Panc1 (cell line): ENCODE measurements around the gene INTS6. TPM values are rescaled to one million over a fixed set of nuclear protein-coding genes. Genes with fewer than 3 reads are reported as not detected.

ENCODE experiments used
- ATAC-seq: fragments of 200-7000 bp; cut with Tn5 transposase; 2 replicates; pipeline ENCODE4 v1.9.1; 2020; ENCODE audit warnings: mild to moderate bottlenecking, moderate library complexity
- BruUV-seq: library from RNA; stranded (reverse); fragments of 400-500 nt; replicated peaks from 2 replicates; lab custom pipeline; 2021; lab: Mats Ljungman, UMichigan
- CTCF ChIA-PET: fragments of 300-600 bp; sonication (Branson Sonifier 250); formaldehyde crosslinking; loops from one replicate; lab custom pipeline; 2022; ENCODE audit warnings: antibody characterized with exemption; lab: Charles Lee
- POLR2A ChIA-PET: fragments of 300-600 bp; sonication (Branson Sonifier 250); formaldehyde crosslinking; loops from one replicate; lab custom pipeline; 2022; ENCODE audit warnings: antibody characterized with exemption; lab: Charles Lee
- DNase-seq: peaks from one replicate; pipeline ENCODE4 v3.0.0-alpha.2; 2010; ENCODE audit warnings: low read depth, low spot score
- H3K27ac ChIP-seq: 2 replicates; pipeline ENCODE4 v1.5.1; 2011; ENCODE audit warnings: mild to moderate bottlenecking, low read length, inconsistent platforms
- H3K27me3 ChIP-seq: fragments of 200-500 bp; sonication (Bioruptor generic); 2 replicates; pipeline ENCODE4 v1.6.0; 2014; ENCODE audit warnings: low read length, inconsistent platforms; ENCODE audit not compliant: control insufficient read depth, insufficient read depth
- H3K36me3 ChIP-seq: fragments of 200-500 bp; sonication (Bioruptor generic); 2 replicates; pipeline ENCODE4 v1.5.1; 2014; ENCODE audit warnings: inconsistent platforms, mild to moderate bottlenecking, low read length, moderate library complexity; ENCODE audit not compliant: control insufficient read depth, insufficient read depth
- H3K4me1 ChIP-seq: 2 replicates; pipeline ENCODE4 v1.5.1; 2011; ENCODE audit warnings: inconsistent platforms, mild to moderate bottlenecking, low read length, moderate library complexity; ENCODE audit not compliant: control insufficient read depth, insufficient read depth
- H3K4me3 ChIP-seq, 2 experiments: 2 replicates each; pipeline ENCODE4 v1.5.1; 2011 to 2012; ENCODE audit warnings: low read depth in 2 of 2, low read length in 2 of 2, mild to moderate bottlenecking in 2 of 2, inconsistent platforms in 1 of 2, moderate library complexity in 1 of 2
- H3K9me3 ChIP-seq: fragments of 200-500 bp; sonication (Bioruptor generic); 2 replicates; pipeline ENCODE4 v1.5.1; 2014; ENCODE audit warnings: low read depth, mild to moderate bottlenecking, inconsistent platforms, low read length, moderate library complexity; ENCODE audit not compliant: control insufficient read depth, insufficient read depth
- POLR2AphosphoS5 ChIP-seq: IDR thresholded peaks from 2 replicates; pipeline ENCODE4 v1.6.1; 2012; ENCODE audit warnings: mild to moderate bottlenecking, low read depth, low read length, moderate library complexity
- SIN3A ChIP-seq: IDR thresholded peaks from 2 replicates; pipeline ENCODE4 v1.6.1; 2012; ENCODE audit warnings: low read depth, mild to moderate bottlenecking, low read length, moderate library complexity, borderline replicate concordance; ENCODE audit not compliant: insufficient read depth
- TCF7L2 ChIP-seq: IDR thresholded peaks from 2 replicates; pipeline ENCODE4 v1.6.1; 2011; ENCODE audit warnings: mild to moderate bottlenecking, low read depth, low read length, inconsistent platforms
- in situ Hi-C: cut with HindIII; loops from 2 replicates; pipeline ENCODE4 v1.10.0; 2016; ENCODE audit warnings: low sequenced_read_pairs, low pct_unique_long_range_greater_than_20kb
- intact Hi-C: fragments of 100-400 bp; cut with micrococcal nuclease; formaldehyde crosslinking; loops from one replicate; pipeline ENCODE4 v1.10.0; 2022; ENCODE audit not compliant: unreplicated experiment
- total RNA-seq: library from RNA; stranded (reverse); gene quantifications from one replicate; pipeline ENCODE4 v1.2.1, GENCODE V29; 2021; ENCODE audit not compliant: unreplicated experiment
- TF ChIP-seq, protein P1 (sequence below), 2 experiments: IDR thresholded peaks; 2 replicates each; pipeline ENCODE4 v1.6.1; 2011 to 2012; ENCODE audit warnings: low read depth in 2 of 2, control low read depth in 1 of 2, low read length in 1 of 2, mild to moderate bottlenecking in 1 of 2, moderate library complexity in 1 of 2; ENCODE audit not compliant: insufficient read depth in 1 of 2
- TF ChIP-seq, protein P2 (sequence below): fragments of 450-650 bp; IDR thresholded peaks from 2 replicates; pipeline ENCODE4 v1.5.1; 2017; ENCODE audit warnings: mild to moderate bottlenecking

The INTS6 gene
- total RNA-seq, 1 experiment from 2014 or later = 33.2 TPM

DNA sequence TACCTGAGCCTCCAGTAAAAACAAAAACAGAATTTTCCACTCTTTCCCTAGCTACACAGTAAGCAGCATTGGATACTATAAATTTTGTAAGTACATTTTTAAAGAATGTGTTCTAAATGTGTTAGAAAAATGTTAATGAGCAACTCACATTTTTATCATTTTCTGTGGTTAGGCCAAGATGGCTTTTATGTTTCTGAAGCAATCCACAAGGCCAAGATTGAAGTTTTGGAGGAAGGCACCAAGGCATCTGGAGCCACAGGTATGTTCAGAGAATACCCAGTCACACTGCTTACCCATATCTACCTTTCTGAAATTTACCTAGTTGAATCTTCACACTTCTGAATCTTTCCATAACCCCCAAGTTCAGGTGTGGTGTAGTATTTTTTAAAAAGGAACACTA lies 91.7 kb downstream of the INTS6 start:
- CTCF ChIA-PET = no interaction called here
- POLR2A ChIA-PET = no interaction called here
- Histone ChIP-seq H3K27me3 (no peaks in the 10 kb centered on the region), H3K9me3 (no peaks in the 10 kb centered on the region), H3K36me3 (peaks cover 31% of the 10 kb centered on the region), H3K4me3 (no peak overlapping the region), H3K27ac (no peak overlapping the region), H3K4me1 (no peaks in the 10 kb centered on the region)
- BruUV-seq = no TSS peak
- ATAC-seq = no peak
- intact Hi-C loops = no loop called here
- no peak for DNase-seq
- no peak for TF ChIP-seq SIN3A
- TF ChIP-seq, protein P1, sequence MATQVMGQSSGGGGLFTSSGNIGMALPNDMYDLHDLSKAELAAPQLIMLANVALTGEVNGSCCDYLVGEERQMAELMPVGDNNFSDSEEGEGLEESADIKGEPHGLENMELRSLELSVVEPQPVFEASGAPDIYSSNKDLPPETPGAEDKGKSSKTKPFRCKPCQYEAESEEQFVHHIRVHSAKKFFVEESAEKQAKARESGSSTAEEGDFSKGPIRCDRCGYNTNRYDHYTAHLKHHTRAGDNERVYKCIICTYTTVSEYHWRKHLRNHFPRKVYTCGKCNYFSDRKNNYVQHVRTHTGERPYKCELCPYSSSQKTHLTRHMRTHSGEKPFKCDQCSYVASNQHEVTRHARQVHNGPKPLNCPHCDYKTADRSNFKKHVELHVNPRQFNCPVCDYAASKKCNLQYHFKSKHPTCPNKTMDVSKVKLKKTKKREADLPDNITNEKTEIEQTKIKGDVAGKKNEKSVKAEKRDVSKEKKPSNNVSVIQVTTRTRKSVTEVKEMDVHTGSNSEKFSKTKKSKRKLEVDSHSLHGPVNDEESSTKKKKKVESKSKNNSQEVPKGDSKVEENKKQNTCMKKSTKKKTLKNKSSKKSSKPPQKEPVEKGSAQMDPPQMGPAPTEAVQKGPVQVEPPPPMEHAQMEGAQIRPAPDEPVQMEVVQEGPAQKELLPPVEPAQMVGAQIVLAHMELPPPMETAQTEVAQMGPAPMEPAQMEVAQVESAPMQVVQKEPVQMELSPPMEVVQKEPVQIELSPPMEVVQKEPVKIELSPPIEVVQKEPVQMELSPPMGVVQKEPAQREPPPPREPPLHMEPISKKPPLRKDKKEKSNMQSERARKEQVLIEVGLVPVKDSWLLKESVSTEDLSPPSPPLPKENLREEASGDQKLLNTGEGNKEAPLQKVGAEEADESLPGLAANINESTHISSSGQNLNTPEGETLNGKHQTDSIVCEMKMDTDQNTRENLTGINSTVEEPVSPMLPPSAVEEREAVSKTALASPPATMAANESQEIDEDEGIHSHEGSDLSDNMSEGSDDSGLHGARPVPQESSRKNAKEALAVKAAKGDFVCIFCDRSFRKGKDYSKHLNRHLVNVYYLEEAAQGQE (IDR thresholded peaks at IDR 0.05; ENCODE audit: insufficient read depth in 1 of 2, low read depth in 2 of 2, low read length in 1 of 2) = no peak
- TF ChIP-seq POLR2AphosphoS5 = no peak
- TF ChIP-seq, protein P2, sequence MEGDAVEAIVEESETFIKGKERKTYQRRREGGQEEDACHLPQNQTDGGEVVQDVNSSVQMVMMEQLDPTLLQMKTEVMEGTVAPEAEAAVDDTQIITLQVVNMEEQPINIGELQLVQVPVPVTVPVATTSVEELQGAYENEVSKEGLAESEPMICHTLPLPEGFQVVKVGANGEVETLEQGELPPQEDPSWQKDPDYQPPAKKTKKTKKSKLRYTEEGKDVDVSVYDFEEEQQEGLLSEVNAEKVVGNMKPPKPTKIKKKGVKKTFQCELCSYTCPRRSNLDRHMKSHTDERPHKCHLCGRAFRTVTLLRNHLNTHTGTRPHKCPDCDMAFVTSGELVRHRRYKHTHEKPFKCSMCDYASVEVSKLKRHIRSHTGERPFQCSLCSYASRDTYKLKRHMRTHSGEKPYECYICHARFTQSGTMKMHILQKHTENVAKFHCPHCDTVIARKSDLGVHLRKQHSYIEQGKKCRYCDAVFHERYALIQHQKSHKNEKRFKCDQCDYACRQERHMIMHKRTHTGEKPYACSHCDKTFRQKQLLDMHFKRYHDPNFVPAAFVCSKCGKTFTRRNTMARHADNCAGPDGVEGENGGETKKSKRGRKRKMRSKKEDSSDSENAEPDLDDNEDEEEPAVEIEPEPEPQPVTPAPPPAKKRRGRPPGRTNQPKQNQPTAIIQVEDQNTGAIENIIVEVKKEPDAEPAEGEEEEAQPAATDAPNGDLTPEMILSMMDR = no peak
- no peak for TF ChIP-seq TCF7L2
- in situ Hi-C loops = no loop called here

DNA sequence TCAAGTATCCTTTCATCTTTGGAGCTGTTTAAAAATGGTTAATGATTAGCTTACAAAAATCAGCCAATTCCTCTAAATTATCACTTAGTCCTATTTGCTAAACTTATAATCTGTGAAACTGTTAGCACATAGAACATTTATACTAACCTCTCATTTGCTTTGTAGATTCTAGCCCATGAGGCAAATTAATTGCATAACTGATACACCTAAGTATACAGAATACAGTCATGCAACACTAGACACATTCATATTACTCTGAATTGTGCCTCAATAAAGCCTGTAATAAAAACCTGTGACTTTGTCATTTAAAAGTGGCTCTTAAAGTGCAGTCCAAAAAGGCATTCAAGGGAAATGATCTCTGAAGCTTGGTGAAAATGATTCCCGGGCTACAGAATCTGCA lies 92.3 kb downstream of the INTS6 start:
- BruUV-seq = no TSS peak
- no peak overlapping the region for H3K27ac ChIP-seq
- peaks cover 25% of the 10 kb centered on the region for H3K36me3 ChIP-seq
- intact Hi-C loops = no loop called here
- H3K4me3 ChIP-seq = no peak overlapping the region
- ChIA-PET CTCF (no interaction called here), POLR2A (no interaction called here)
- H3K4me1 ChIP-seq = no peaks in the 10 kb centered on the region
- in situ Hi-C loops = no loop called here
- TF ChIP-seq, protein P1 (IDR thresholded peaks at IDR 0.05; ENCODE audit: insufficient read depth in 1 of 2, low read depth in 2 of 2, low read length in 1 of 2) = no peak
- no peak for TF ChIP-seq POLR2AphosphoS5
- TF ChIP-seq, protein P2 = no peak
- TF ChIP-seq TCF7L2 = no peak
- H3K9me3 ChIP-seq = no peaks in the 10 kb centered on the region
- no peak for DNase-seq
- H3K27me3 ChIP-seq = no peaks in the 10 kb centered on the region
- no peak for ATAC-seq
